ENCODE measurements around the gene ATP2B2. TPM values are rescaled to one million over a fixed set of nuclear protein-coding genes. Genes with fewer than 3 reads are reported as not detected.

ATP2B2 gene
- total and polyA plus RNA-seq, 2 of the 8 experiments (the other 6 are each of a cell fraction or from before 2014, with no cell fraction given), result 0.14 to 1.2 TPM

GRCh38 chr3:10401990-10402761 lies 103.2 kb downstream of the ATP2B2 start (continued):
- no peak for TF ChIP-seq EGR1 (IDR thresholded peaks at IDR 0.05; ENCODE audit: borderline replicate concordance, low read depth, low read length)
- TF ChIP-seq JUND (IDR thresholded peaks at IDR 0.05; ENCODE audit: low read length), result no peak
- no peak for TF ChIP-seq NANOG (IDR thresholded peaks at IDR 0.05; ENCODE audit: insufficient read depth, low read depth, low read length, poor library complexity, severe bottlenecking)
- no peak for TF ChIP-seq CBX5 (IDR thresholded peaks at IDR 0.05; ENCODE audit: low read depth, low read length)
- no peak for TF ChIP-seq TBP (IDR thresholded peaks at IDR 0.05; ENCODE audit: low read depth, low read length)
- TF ChIP-seq CHD1 (IDR thresholded peaks at IDR 0.05; ENCODE audit: low read depth, low read length), result no peak
- TF ChIP-seq EZH2 (IDR thresholded peaks at IDR 0.05; ENCODE audit: low read depth, low read length, severe bottlenecking), result no peak
- TF ChIP-seq ATF3 (IDR thresholded peaks at IDR 0.05; ENCODE audit: insufficient read depth, low read depth, low read length), result no peak

Measured in H1 (cell line).